HG02642 (cell line): ENCODE measurements around the gene GRM3.

Experiments used
- ATAC-seq: cut with Tn5 transposase; IDR thresholded peaks from one replicate; pipeline ENCODE4 v1.9.1; 2021; ENCODE audit warnings: mild to moderate bottlenecking; ENCODE audit not compliant: unreplicated experiment, poor library complexity

Gene GRM3

GRCh38 chr7:86778271-86778670 lies 134.6 kb downstream of the GRM3 start:
- ATAC-seq, result no peak

- no peak for ATAC-seq
These were observed 141.1 kb downstream of the GRM3 start for GRCh38 chr7:86784765-86785164.

- ATAC-seq, result peak; percentile 90
These were observed 141.9 kb downstream of the GRM3 start for GRCh38 chr7:86785641-86786040.

- no peak for ATAC-seq
These were observed 142.7 kb downstream of the GRM3 start for GRCh38 chr7:86786376-86786775.

GRCh38 chr7:86788948-86789347 lies 145.2 kb downstream of the GRM3 start:
- ATAC-seq, result no peak

- peak; percentile 53 for ATAC-seq
These were observed 146.7 kb downstream of the GRM3 start for GRCh38 chr7:86790383-86790782.

- ATAC-seq, result no peak
These were observed 148.6 kb downstream of the GRM3 start for GRCh38 chr7:86792260-86792659.

GRCh38 chr7:86793136-86793535 lies 149.4 kb downstream of the GRM3 start:
- no peak for ATAC-seq

- no peak for ATAC-seq
These were observed 171.1 kb downstream of the GRM3 start for GRCh38 chr7:86814661-86815379.

- ATAC-seq, result no peak
These were observed 171.8 kb downstream of the GRM3 start for GRCh38 chr7:86815556-86815955.

- no peak for ATAC-seq
These were observed 175.2 kb downstream of the GRM3 start for GRCh38 chr7:86818903-86819302.

- ATAC-seq, result no peak
These were observed 180.1 kb downstream of the GRM3 start for GRCh38 chr7:86823769-86824168.

- ATAC-seq, result no peak
These were observed 181.6 kb downstream of the GRM3 start for GRCh38 chr7:86825264-86825663.

- no peak for ATAC-seq
These were observed 183.2 kb downstream of the GRM3 start for GRCh38 chr7:86826948-86827347.

GRCh38 chr7:86833360-86833759 lies 189.7 kb downstream of the GRM3 start:
- ATAC-seq, result no peak

GRCh38 chr7:86837235-86837634 lies 193.5 kb downstream of the GRM3 start:
- ATAC-seq, result no peak

- peak; percentile 56 for ATAC-seq
These were observed 200.9 kb downstream of the GRM3 start for GRCh38 chr7:86844608-86845007.

- no peak for ATAC-seq
These were observed 202.9 kb downstream of the GRM3 start for GRCh38 chr7:86846494-86847190.

GRCh38 chr7:86848226-86848625 lies 204.5 kb downstream of the GRM3 start:
- ATAC-seq, result no peak

- ATAC-seq, result no peak
These were observed 207.9 kb downstream of the GRM3 start for GRCh38 chr7:86851566-86851965.

GRCh38 chr7:86863452-86863851 lies 219.7 kb downstream of the GRM3 start:
- ATAC-seq, result peak; percentile 79
